Esophagus muscularis mucosa (tissue), 3 donors: ENCODE results near the gene TEX35.

Experiments used
- CTCF ChIP-seq, 3 experiments: fragments of 200-600 bp in 2 of 3; fragments of 450-650 bp in 1 of 3; sonication (generic) in 2 of 3; IDR thresholded peaks; one replicate each; pipeline ENCODE4 v1.5.1; 2017 to 2019; ENCODE audit warnings: antibody characterized with exemption in 3 of 3, mild to moderate bottlenecking in 2 of 3, moderate library complexity in 1 of 3
- POLR2A ChIP-seq: fragments of 450-650 bp; IDR thresholded peaks from one replicate; pipeline ENCODE4 v1.6.1; 2017; ENCODE audit warnings: antibody characterized with exemption, moderate library complexity, mild to moderate bottlenecking, low read depth
- POLR2AphosphoS5 ChIP-seq, 2 donors: sonication (generic); formaldehyde crosslinking; IDR thresholded peaks; one replicate each; pipeline ENCODE4 v1.6.1; 2017; ENCODE audit warnings: antibody characterized with exemption in 2 of 2

- TF ChIP-seq CTCF (IDR thresholded peaks at IDR 0.05): no peak
- no peak for TF ChIP-seq POLR2A
- TF ChIP-seq POLR2AphosphoS5 (IDR thresholded peaks at IDR 0.05): no peak
Observed at GRCh38 chr1:178502330-178502714, 10.6 kb upstream of the TEX35 start.
